ENCODE results near the gene MEAK7.

The MEAK7 gene

GRCh38 chr16:84467256-84467655 is 37.2 kb downstream of the MEAK7 start:
- H4K8ac ChIP-seq (ENCODE audit: low read depth, low read length) = no peak overlapping the region

GRCh38 chr16:84466692-84467091 is 37.8 kb downstream of the MEAK7 start:
- no peaks in the 10 kb centered on the region for H3K79me1 ChIP-seq (ENCODE audit: low read length)
- H2BK5ac ChIP-seq (ENCODE audit: low read length) = no peak overlapping the region
- no peak overlapping the region for H3K4ac ChIP-seq (ENCODE audit: low read depth, low read length)
- H2BK15ac ChIP-seq (replicated peaks; ENCODE audit: low read depth) = no peak overlapping the region
- H3K27ac ChIP-seq (ENCODE audit: low read depth, low read length) = no peak overlapping the region
- H3K36me3 ChIP-seq (ENCODE audit: control insufficient read depth, insufficient read depth, low read length) = no peaks in the 10 kb centered on the region
- H3K23ac ChIP-seq (ENCODE audit: low read length) = no peak overlapping the region
- no peaks in the 10 kb centered on the region for H3K79me2 ChIP-seq (ENCODE audit: control insufficient read depth, insufficient read depth, low read length)
- H3K27me3 ChIP-seq (ENCODE audit: insufficient read depth, low read length, poor library complexity) = no peaks in the 10 kb centered on the region
- H4K5ac ChIP-seq (ENCODE audit: low read length) = no peak overlapping the region
- no peak overlapping the region for H3K56ac ChIP-seq (ENCODE audit: low read length)
- H4K8ac ChIP-seq (ENCODE audit: low read depth, low read length) = no peak overlapping the region
- H3K4me3 ChIP-seq (ENCODE audit: low read length) = no peak overlapping the region
- no peak overlapping the region for H2AK5ac ChIP-seq (ENCODE audit: low read length)
- no peak overlapping the region for H3K18ac ChIP-seq (ENCODE audit: low read length)
- no peak overlapping the region for H3K4me2 ChIP-seq (ENCODE audit: low read length)
- H3K9ac ChIP-seq (ENCODE audit: low read length) = no peak overlapping the region
- no peaks in the 10 kb centered on the region for H3K4me1 ChIP-seq (ENCODE audit: control insufficient read depth, low read depth, low read length)
- DNase-seq = no peak
- no CpG with 5 or more reads among the region's 4 CpGs for WGBS (ENCODE audit: extremely low coverage, insufficient coverage, low lambda C conversion rate)
- no peak overlapping the region for H2BK120ac ChIP-seq (ENCODE audit: low read depth, low read length)

More at GRCh38 chr16:84467256-84467655, 37.2 kb downstream of the MEAK7 start:
- Histone ChIP-seq H2AK5ac (ENCODE audit: low read length) (no peak overlapping the region), H3K36me3 (ENCODE audit: control insufficient read depth, insufficient read depth, low read length) (no peaks in the 10 kb centered on the region), H3K9ac (ENCODE audit: low read length) (no peak overlapping the region), H4K5ac (ENCODE audit: low read length) (no peak overlapping the region), H2BK15ac (replicated peaks; ENCODE audit: low read depth) (no peak overlapping the region), H3K4me2 (ENCODE audit: low read length) (no peak overlapping the region), H2BK120ac (ENCODE audit: low read depth, low read length) (no peak overlapping the region), H3K79me1 (ENCODE audit: low read length) (no peaks in the 10 kb centered on the region), H3K27me3 (ENCODE audit: insufficient read depth, low read length, poor library complexity) (no peaks in the 10 kb centered on the region), H3K27ac (ENCODE audit: low read depth, low read length) (no peak overlapping the region), H3K79me2 (ENCODE audit: control insufficient read depth, insufficient read depth, low read length) (no peaks in the 10 kb centered on the region), H2BK5ac (ENCODE audit: low read length) (no peak overlapping the region), H3K4me3 (ENCODE audit: low read length) (no peak overlapping the region), H3K4me1 (ENCODE audit: control insufficient read depth, low read depth, low read length) (no peaks in the 10 kb centered on the region), H3K56ac (ENCODE audit: low read length) (no peak overlapping the region), H3K18ac (ENCODE audit: low read length) (no peak overlapping the region), H3K23ac (ENCODE audit: low read length) (no peak overlapping the region), H3K4ac (ENCODE audit: low read depth, low read length) (no peak overlapping the region)
- DNase-seq = no peak
- WGBS (ENCODE audit: extremely low coverage, insufficient coverage, low lambda C conversion rate) = no CpG with 5 or more reads among the region's 1 CpG

- H3K79me1 ChIP-seq (ENCODE audit: low read length) = no peaks in the 10 kb centered on the region
- no peak overlapping the region for H2AK5ac ChIP-seq (ENCODE audit: low read length)
- no peaks in the 10 kb centered on the region for H3K4me1 ChIP-seq (ENCODE audit: control insufficient read depth, low read depth, low read length)
- H3K4me3 ChIP-seq (ENCODE audit: low read length) = no peak overlapping the region
- no peak overlapping the region for H2BK5ac ChIP-seq (ENCODE audit: low read length)
- H3K18ac ChIP-seq (ENCODE audit: low read length) = no peak overlapping the region
- H3K9ac ChIP-seq (ENCODE audit: low read length) = no peak overlapping the region
- no peaks in the 10 kb centered on the region for H3K27me3 ChIP-seq (ENCODE audit: insufficient read depth, low read length, poor library complexity)
- H2BK120ac ChIP-seq (ENCODE audit: low read depth, low read length) = no peak overlapping the region
- H3K79me2 ChIP-seq (ENCODE audit: control insufficient read depth, insufficient read depth, low read length) = no peaks in the 10 kb centered on the region
- H4K8ac ChIP-seq (ENCODE audit: low read depth, low read length) = no peak overlapping the region
- WGBS (ENCODE audit: extremely low coverage, insufficient coverage, low lambda C conversion rate) = no CpG with 5 or more reads among the region's 6 CpGs
- H3K36me3 ChIP-seq (ENCODE audit: control insufficient read depth, insufficient read depth, low read length) = no peaks in the 10 kb centered on the region
- no peak overlapping the region for H3K56ac ChIP-seq (ENCODE audit: low read length)
- H3K4me2 ChIP-seq (ENCODE audit: low read length) = no peak overlapping the region
- no peak overlapping the region for H2BK15ac ChIP-seq (replicated peaks; ENCODE audit: low read depth)
- peak; percentile 8 for DNase-seq
- no peak overlapping the region for H3K23ac ChIP-seq (ENCODE audit: low read length)
- H3K4ac ChIP-seq (ENCODE audit: low read depth, low read length) = no peak overlapping the region
- no peak overlapping the region for H4K5ac ChIP-seq (ENCODE audit: low read length)
- H3K27ac ChIP-seq (ENCODE audit: low read depth, low read length) = no peak overlapping the region
These were observed 39.3 kb downstream of the MEAK7 start for GRCh38 chr16:84465154-84465553.

GRCh38 chr16:84464116-84464515 is 40.3 kb downstream of the MEAK7 start:
- H3K79me2 ChIP-seq (ENCODE audit: control insufficient read depth, insufficient read depth, low read length) = no peaks in the 10 kb centered on the region
- H3K9ac ChIP-seq (ENCODE audit: low read length) = no peak overlapping the region
- no peaks in the 10 kb centered on the region for H3K27me3 ChIP-seq (ENCODE audit: insufficient read depth, low read length, poor library complexity)
- H4K8ac ChIP-seq (ENCODE audit: low read depth, low read length) = no peak overlapping the region
- no peak overlapping the region for H3K4ac ChIP-seq (ENCODE audit: low read depth, low read length)
- H3K4me2 ChIP-seq (ENCODE audit: low read length) = no peak overlapping the region
- WGBS (ENCODE audit: extremely low coverage, insufficient coverage, low lambda C conversion rate) = no CpG with 5 or more reads among the region's 6 CpGs
- no peak overlapping the region for H2BK120ac ChIP-seq (ENCODE audit: low read depth, low read length)
- H3K79me1 ChIP-seq (ENCODE audit: low read length) = no peaks in the 10 kb centered on the region
- no peak overlapping the region for H3K56ac ChIP-seq (ENCODE audit: low read length)
- no peak overlapping the region for H2BK15ac ChIP-seq (replicated peaks; ENCODE audit: low read depth)
- no peaks in the 10 kb centered on the region for H3K36me3 ChIP-seq (ENCODE audit: control insufficient read depth, insufficient read depth, low read length)
- no peak overlapping the region for H2AK5ac ChIP-seq (ENCODE audit: low read length)
- H3K4me1 ChIP-seq (ENCODE audit: control insufficient read depth, low read depth, low read length) = no peaks in the 10 kb centered on the region
- H3K27ac ChIP-seq (ENCODE audit: low read depth, low read length) = no peak overlapping the region
- no peak overlapping the region for H3K23ac ChIP-seq (ENCODE audit: low read length)
- DNase-seq = no peak
- no peak overlapping the region for H3K18ac ChIP-seq (ENCODE audit: low read length)
- no peak overlapping the region for H4K5ac ChIP-seq (ENCODE audit: low read length)
- no peak overlapping the region for H2BK5ac ChIP-seq (ENCODE audit: low read length)
- no peak overlapping the region for H3K4me3 ChIP-seq (ENCODE audit: low read length)

DNA sequence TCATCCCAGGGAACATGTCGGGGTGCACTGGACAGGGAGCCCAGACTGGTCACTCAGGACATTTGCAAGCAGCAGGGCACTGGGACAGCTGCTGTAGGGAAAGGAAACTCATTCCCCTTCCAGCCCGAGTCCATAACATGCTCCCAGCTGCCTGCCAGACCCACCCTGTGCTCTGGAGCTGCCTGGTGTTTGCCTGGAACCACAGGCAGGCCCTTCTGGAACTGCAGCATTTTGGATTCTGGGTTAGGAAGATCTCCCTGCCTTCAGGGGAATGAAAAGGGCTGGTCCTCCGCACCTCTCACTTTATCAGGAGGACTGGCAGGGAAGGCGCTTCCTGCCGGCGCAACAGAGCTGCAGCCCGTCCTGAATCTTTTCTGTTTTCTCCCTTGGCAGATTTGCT is 41.2 kb downstream of the MEAK7 start:
- Histone ChIP-seq H3K4me3 (ENCODE audit: low read length) (no peak overlapping the region), H3K18ac (ENCODE audit: low read length) (no peak overlapping the region)
- WGBS (ENCODE audit: extremely low coverage, insufficient coverage, low lambda C conversion rate) = no CpG with 5 or more reads among the region's 7 CpGs

More for the DNA sequence above, 41.2 kb downstream of the MEAK7 start:
- no peak overlapping the region for H3K56ac ChIP-seq (ENCODE audit: low read length)
- H3K79me1 ChIP-seq (ENCODE audit: low read length) = no peaks in the 10 kb centered on the region
- no peak overlapping the region for H2BK5ac ChIP-seq (ENCODE audit: low read length)
- no peaks in the 10 kb centered on the region for H3K4me1 ChIP-seq (ENCODE audit: control insufficient read depth, low read depth, low read length)
- H2AK5ac ChIP-seq (ENCODE audit: low read length) = no peak overlapping the region
- H3K27me3 ChIP-seq (ENCODE audit: insufficient read depth, low read length, poor library complexity) = no peaks in the 10 kb centered on the region
- no peak overlapping the region for H4K8ac ChIP-seq (ENCODE audit: low read depth, low read length)
- no peak overlapping the region for H3K27ac ChIP-seq (ENCODE audit: low read depth, low read length)
- H3K9ac ChIP-seq (ENCODE audit: low read length) = no peak overlapping the region
- no peak overlapping the region for H4K5ac ChIP-seq (ENCODE audit: low read length)
- DNase-seq = no peak
- no peak overlapping the region for H2BK15ac ChIP-seq (replicated peaks; ENCODE audit: low read depth)
- no peak overlapping the region for H3K4ac ChIP-seq (ENCODE audit: low read depth, low read length)
- no peak overlapping the region for H2BK120ac ChIP-seq (ENCODE audit: low read depth, low read length)
- no peaks in the 10 kb centered on the region for H3K79me2 ChIP-seq (ENCODE audit: control insufficient read depth, insufficient read depth, low read length)
- no peak overlapping the region for H3K23ac ChIP-seq (ENCODE audit: low read length)
- H3K36me3 ChIP-seq (ENCODE audit: control insufficient read depth, insufficient read depth, low read length) = no peaks in the 10 kb centered on the region
- no peak overlapping the region for H3K4me2 ChIP-seq (ENCODE audit: low read length)
